OCI-LY7 (cell line): ENCODE measurements around the gene PACS2. TPM values are rescaled to one million over a fixed set of nuclear protein-coding genes. Genes with fewer than 3 reads are reported as not detected.

Experiments
- BruUV-seq: library from RNA; stranded (reverse); fragments of 400-500 nt; replicated peaks from 2 replicates; lab custom pipeline; 2021; lab: Mats Ljungman, UMichigan
- CTCF ChIA-PET: fragments of 300-600 bp; sonication (Branson Sonifier 250); formaldehyde crosslinking; loops from one replicate; lab custom pipeline; 2022; ENCODE audit warnings: antibody characterized with exemption; ENCODE audit not compliant: unreplicated experiment; lab: Charles Lee
- POLR2A ChIA-PET: fragments of 300-600 bp; sonication (Branson Sonifier 250); formaldehyde crosslinking; loops from one replicate; lab custom pipeline; 2022; ENCODE audit warnings: antibody characterized with exemption; lab: Charles Lee
- DNase-seq: peaks from one replicate; pipeline ENCODE4 v3.0.0-alpha.2; 2015; ENCODE audit warnings: low spot score
- H2AFZ ChIP-seq: fragments of 200-600 bp; sonication (generic), shearing (Covaris generic); 2 replicates; pipeline ENCODE4 v1.6.1; 2014; ENCODE audit warnings: mild to moderate bottlenecking, antibody characterized with exemption, low read length, moderate library complexity
- H3K27ac ChIP-seq: fragments of 200-600 bp; sonication (generic); 2 replicates; pipeline ENCODE4 v1.5.1; 2014; ENCODE audit warnings: mixed run types, low read depth, mild to moderate bottlenecking, moderate library complexity, low read length, inconsistent platforms; ENCODE audit not compliant: poor library complexity, severe bottlenecking
- H3K36me3 ChIP-seq: fragments of 200-600 bp; sonication (generic); 2 replicates; pipeline ENCODE4 v1.6.1; 2014; ENCODE audit warnings: mild to moderate bottlenecking, antibody characterized with exemption, low read length, moderate library complexity, mixed read lengths; ENCODE audit not compliant: insufficient read depth
- H3K4me1 ChIP-seq: fragments of 200-600 bp; sonication (generic); 2 replicates; pipeline ENCODE4 v1.5.1; 2014; ENCODE audit warnings: mild to moderate bottlenecking, low read length; ENCODE audit not compliant: insufficient read depth, poor library complexity, severe bottlenecking
- H3K4me2 ChIP-seq: fragments of 200-600 bp; sonication (generic); 2 replicates; pipeline ENCODE4 v1.6.1; 2014; ENCODE audit warnings: mild to moderate bottlenecking, low read length
- H3K4me3 ChIP-seq: fragments of 200-600 bp; sonication (generic); 2 replicates; pipeline ENCODE4 v1.5.1; 2014; ENCODE audit warnings: mild to moderate bottlenecking, low read depth, low read length; ENCODE audit not compliant: poor library complexity, severe bottlenecking
- H3K79me2 ChIP-seq: fragments of 200-600 bp; sonication (generic); 2 replicates; pipeline ENCODE4 v1.6.1; 2016; ENCODE audit warnings: low read depth, mild to moderate bottlenecking, low read length, moderate library complexity, mixed read lengths; ENCODE audit not compliant: insufficient read depth
- H3K9me2 ChIP-seq: fragments of 200-600 bp; sonication (generic); 2 replicates; pipeline ENCODE4 v1.6.1; 2016; ENCODE audit warnings: mild to moderate bottlenecking, low read length, mixed read lengths; ENCODE audit not compliant: insufficient read depth
- H3K9me3 ChIP-seq: fragments of 200-600 bp; sonication (generic); 2 replicates; pipeline ENCODE4 v1.6.1; 2014; ENCODE audit warnings: mild to moderate bottlenecking, mixed run types, low read length, mixed read lengths
- H4K20me1 ChIP-seq: fragments of 200-600 bp; sonication (generic); 2 replicates; pipeline ENCODE4 v1.6.1; 2014; ENCODE audit warnings: mild to moderate bottlenecking, antibody characterized with exemption, low read length, moderate library complexity, mixed read lengths; ENCODE audit not compliant: insufficient read depth
- CTCF ChIP-seq: fragments of 200-600 bp; sonication (generic); conservative IDR thresholded peaks from 2 replicates; pipeline ENCODE4 v1.5.1; 2014; ENCODE audit warnings: mild to moderate bottlenecking, antibody characterized with exemption, low read length, moderate library complexity, mixed read lengths
- EZH2phosphoT487 ChIP-seq: fragments of 200-600 bp; sonication (generic); IDR thresholded peaks from 2 replicates; pipeline ENCODE4 v1.6.1; 2018; ENCODE audit warnings: low read depth, borderline replicate concordance, mild to moderate bottlenecking, mixed run types, antibody characterized with exemption, low read length, moderate library complexity, mixed read lengths
- intact Hi-C: fragments of 100-400 bp; cut with micrococcal nuclease; formaldehyde crosslinking; loops from one replicate; pipeline ENCODE4 v1.10.0; 2022; ENCODE audit not compliant: unreplicated experiment
- total RNA-seq, 2 experiments: library from RNA; depleted of rRNA in 1 of 2; stranded (reverse); fragments of >200 nt in 1 of 2; shearing (Covaris generic) in 1 of 2; gene quantifications; 2 replicates each; pipeline ENCODE4 v1.2.3, GENCODE V29; 2014 to 2022

PACS2 gene
- total RNA-seq, 2 experiments from 2014 or later: 45.4 to 46.9 TPM

DNA sequence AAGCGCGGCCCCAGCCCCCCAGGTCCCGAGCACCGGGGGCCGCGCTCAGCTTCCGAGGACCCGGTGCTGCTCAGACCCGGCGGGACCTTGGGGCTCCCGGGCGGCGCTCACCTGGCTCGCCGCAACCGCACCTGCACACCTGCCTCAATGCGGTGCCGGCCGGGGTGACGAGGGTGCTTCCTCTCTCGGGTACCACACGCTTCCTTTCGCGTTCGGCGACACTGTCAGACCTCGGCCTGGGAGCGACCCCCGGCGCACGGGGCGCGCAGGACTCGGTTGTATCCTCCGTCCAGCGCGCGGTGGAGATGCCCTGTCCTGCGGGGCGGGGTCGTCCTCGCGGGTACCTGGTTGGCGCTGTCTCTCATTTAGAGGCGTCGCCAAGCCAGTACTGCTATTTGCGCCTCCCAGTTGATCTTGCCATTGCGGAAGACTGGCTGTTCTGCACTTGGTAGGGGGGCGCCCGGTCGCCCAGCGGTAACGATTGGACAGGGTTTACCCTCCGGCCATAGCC, 718 bp downstream of the PACS2 start:
- H4K20me1 ChIP-seq: no peaks in the 10 kb centered on the region
- H3K4me3 ChIP-seq: peak overlapping the region; percentile 74
- no peak overlapping the region for H2AFZ ChIP-seq
- TF ChIP-seq CTCF (no peak), EZH2phosphoT487 (no peak)
- H3K9me3 ChIP-seq: no peaks in the 10 kb centered on the region
- H3K79me2 ChIP-seq: no peaks in the 10 kb centered on the region
- intact Hi-C loops: no loop called here
- peak overlapping the region; percentile 78 for H3K4me2 ChIP-seq
- DNase-seq: peak; percentile 63
- CTCF ChIA-PET: interaction anchor here (0.5 kb wide), 1 partner anchor 267 kb away, joined by 4 read pairs; no protein-coding TSS in a partner anchor
- H3K4me1 ChIP-seq: peaks cover 17% of the 10 kb centered on the region
- POLR2A ChIA-PET: interaction anchor here (0.6 to 1.0 kb wide), 2 partner anchors 14 to 24 kb away, joined by 3 to 5 read pairs; partner anchors contain the start of gene BRF1
- BruUV-seq: no TSS peak
- H3K36me3 ChIP-seq: no peaks in the 10 kb centered on the region
- no peaks in the 10 kb centered on the region for H3K9me2 ChIP-seq
- H3K27ac ChIP-seq: no peak overlapping the region

- ChIA-PET POLR2A (no interaction called here), CTCF (interaction anchor here (0.9 kb wide), 1 partner anchor 15 kb away, joined by 3 read pairs; no protein-coding TSS in a partner anchor)
- H3K4me1 ChIP-seq: peaks cover 17% of the 10 kb centered on the region
- H4K20me1 ChIP-seq: no peaks in the 10 kb centered on the region
- no peaks in the 10 kb centered on the region for H3K9me3 ChIP-seq
- no peaks in the 10 kb centered on the region for H3K79me2 ChIP-seq
- H3K9me2 ChIP-seq: no peaks in the 10 kb centered on the region
- no peak for DNase-seq
- BruUV-seq: no TSS peak
- H2AFZ ChIP-seq: no peak overlapping the region
- TF ChIP-seq EZH2phosphoT487 (no peak), CTCF (no peak)
- no peaks in the 10 kb centered on the region for H3K36me3 ChIP-seq
- no peak overlapping the region for H3K27ac ChIP-seq
- H3K4me2 ChIP-seq: peak overlapping the region; percentile 78
- peak overlapping the region; percentile 74 for H3K4me3 ChIP-seq
- intact Hi-C loops: no loop called here
These were observed 1.5 kb downstream of the PACS2 start for GRCh38 chr14:105315941-105316576.

DNA sequence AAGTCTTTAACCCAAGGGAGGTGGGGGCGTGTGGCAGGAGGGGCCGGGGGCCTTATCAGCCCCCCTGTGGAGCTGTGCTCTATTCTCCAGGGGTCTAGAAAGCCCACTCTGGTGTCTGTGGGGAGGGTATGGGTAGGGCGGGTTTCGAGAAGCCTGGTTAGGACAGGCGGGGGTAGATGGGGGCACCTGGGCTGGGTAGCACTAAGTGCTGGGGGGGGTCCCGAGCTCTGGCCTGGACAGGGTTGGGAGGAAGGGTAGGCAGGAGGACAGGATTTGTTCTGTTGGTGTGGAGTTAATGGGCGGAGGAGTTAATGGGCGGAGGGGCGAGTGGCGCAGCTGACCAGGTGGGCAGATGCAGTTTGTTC, 2.0 kb downstream of the PACS2 start:
- no peak overlapping the region for H3K27ac ChIP-seq
- no peak overlapping the region for H2AFZ ChIP-seq
- H4K20me1 ChIP-seq: no peaks in the 10 kb centered on the region
- no peak overlapping the region for H3K4me3 ChIP-seq
- H3K4me2 ChIP-seq: no peak overlapping the region
- CTCF ChIA-PET: interaction anchor here (0.9 kb wide), 1 partner anchor 15 kb away, joined by 3 read pairs; no protein-coding TSS in a partner anchor
- peaks cover 17% of the 10 kb centered on the region for H3K4me1 ChIP-seq
- H3K9me2 ChIP-seq: no peaks in the 10 kb centered on the region
- TF ChIP-seq CTCF (no peak), EZH2phosphoT487 (no peak)
- no peak for DNase-seq
- BruUV-seq: no TSS peak
- intact Hi-C loops: no loop called here
- no peaks in the 10 kb centered on the region for H3K79me2 ChIP-seq
- H3K9me3 ChIP-seq: no peaks in the 10 kb centered on the region
- POLR2A ChIA-PET: no interaction called here
- no peaks in the 10 kb centered on the region for H3K36me3 ChIP-seq
